ENCODE results near the gene RRAD.
A peak's percentile ranks its signal among the peaks of the same experiment; 100 is the strongest.

RRAD gene

GRCh38 chr16:66874079-66874775, 51.1 kb downstream of the RRAD start:
- DNase-seq: peak in 1 of 2 experiments; percentile 20

GRCh38 chr16:66873685-66874055, 51.7 kb downstream of the RRAD start:
- peak in 1 of 2 experiments; percentile 39 for DNase-seq

- peak; percentile 100 for DNase-seq
Observed at GRCh38 chr16:66872943-66873684, 52.2 kb downstream of the RRAD start.

- no peak for DNase-seq
Observed at GRCh38 chr16:66872559-66872942, 52.8 kb downstream of the RRAD start.

GRCh38 chr16:66871840-66872239, 53.5 kb downstream of the RRAD start:
- no peak for DNase-seq
